HG03175 (cell line): ENCODE measurements around the gene GLE1.

Experiments used
- ATAC-seq: cut with Tn5 transposase; IDR thresholded peaks from one replicate; pipeline ENCODE4 v1.9.1; 2021; ENCODE audit warnings: mild to moderate bottlenecking, moderate library complexity; ENCODE audit not compliant: unreplicated experiment

Gene GLE1, protein sequence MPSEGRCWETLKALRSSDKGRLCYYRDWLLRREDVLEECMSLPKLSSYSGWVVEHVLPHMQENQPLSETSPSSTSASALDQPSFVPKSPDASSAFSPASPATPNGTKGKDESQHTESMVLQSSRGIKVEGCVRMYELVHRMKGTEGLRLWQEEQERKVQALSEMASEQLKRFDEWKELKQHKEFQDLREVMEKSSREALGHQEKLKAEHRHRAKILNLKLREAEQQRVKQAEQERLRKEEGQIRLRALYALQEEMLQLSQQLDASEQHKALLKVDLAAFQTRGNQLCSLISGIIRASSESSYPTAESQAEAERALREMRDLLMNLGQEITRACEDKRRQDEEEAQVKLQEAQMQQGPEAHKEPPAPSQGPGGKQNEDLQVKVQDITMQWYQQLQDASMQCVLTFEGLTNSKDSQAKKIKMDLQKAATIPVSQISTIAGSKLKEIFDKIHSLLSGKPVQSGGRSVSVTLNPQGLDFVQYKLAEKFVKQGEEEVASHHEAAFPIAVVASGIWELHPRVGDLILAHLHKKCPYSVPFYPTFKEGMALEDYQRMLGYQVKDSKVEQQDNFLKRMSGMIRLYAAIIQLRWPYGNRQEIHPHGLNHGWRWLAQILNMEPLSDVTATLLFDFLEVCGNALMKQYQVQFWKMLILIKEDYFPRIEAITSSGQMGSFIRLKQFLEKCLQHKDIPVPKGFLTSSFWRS

DNA sequence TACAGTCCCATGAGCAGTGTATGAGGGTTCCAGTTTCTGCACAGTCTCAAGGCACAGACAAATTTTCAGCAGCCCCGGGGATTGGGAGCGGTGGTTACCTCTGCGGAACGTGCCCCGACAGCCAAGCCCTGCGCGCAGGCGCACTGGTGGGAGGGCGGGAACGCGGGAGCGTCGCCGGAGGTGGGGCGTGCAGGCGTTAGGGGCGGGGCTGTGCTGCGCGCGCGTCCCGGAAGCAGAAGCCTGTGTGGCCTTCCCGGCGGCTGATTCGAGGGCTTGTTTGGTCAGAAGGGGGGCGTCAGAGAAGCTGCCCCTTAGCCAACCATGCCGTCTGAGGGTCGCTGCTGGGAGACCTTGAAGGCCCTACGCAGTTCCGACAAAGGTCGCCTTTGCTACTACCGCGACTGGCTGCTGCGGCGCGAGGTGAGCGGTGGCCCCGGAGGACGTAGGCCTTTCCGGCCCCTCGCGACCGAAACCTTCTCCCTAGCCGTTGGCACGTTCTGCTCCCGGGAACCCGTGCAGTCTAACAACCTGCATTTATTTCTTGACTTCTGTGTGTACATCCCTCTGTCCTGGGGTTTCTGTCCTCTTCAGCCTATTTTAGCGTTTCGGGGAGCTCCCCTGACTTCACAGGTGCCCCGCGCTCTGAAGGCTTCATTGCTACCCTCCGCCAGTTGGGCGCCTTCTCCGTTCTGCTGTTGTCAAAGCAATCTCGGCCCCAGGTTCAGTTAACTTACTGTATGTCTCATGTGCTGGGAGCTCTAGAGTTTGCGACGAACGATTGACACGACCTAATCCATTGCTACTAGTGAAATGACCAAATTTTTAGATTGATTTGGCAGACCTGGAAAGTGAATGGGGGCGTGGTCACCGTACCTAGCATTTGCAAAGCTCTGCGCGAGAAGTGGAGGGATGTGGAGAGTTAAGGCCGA, at the start of gene GLE1:
TSS of gene GLE1 (plus strand) at position 235 of the 929 bp plus-strand sequence. CDS start at position 322, 87 bp downstream.
- peak; percentile 87 for ATAC-seq

DNA sequence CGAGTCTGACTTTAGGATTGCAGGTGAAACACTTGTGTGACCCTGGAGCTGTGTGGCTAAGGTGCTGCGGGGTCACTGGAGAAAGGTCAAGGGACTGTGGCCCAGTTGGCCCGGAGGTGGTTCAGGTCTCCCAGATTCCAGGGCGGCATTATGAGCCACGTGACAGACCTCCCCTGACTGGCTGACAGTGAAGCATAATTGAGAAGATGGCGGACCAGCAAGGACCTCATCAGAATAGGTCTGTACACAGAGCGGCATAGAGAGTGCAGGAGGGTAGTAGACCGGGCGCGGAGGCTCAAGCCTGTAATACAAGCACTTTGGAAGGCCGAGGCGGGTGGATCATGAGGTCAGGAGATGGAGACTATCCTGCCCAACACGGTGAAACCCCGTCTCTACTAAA, 49.5 kb upstream of the GLE1 start:
- no peak for ATAC-seq

DNA sequence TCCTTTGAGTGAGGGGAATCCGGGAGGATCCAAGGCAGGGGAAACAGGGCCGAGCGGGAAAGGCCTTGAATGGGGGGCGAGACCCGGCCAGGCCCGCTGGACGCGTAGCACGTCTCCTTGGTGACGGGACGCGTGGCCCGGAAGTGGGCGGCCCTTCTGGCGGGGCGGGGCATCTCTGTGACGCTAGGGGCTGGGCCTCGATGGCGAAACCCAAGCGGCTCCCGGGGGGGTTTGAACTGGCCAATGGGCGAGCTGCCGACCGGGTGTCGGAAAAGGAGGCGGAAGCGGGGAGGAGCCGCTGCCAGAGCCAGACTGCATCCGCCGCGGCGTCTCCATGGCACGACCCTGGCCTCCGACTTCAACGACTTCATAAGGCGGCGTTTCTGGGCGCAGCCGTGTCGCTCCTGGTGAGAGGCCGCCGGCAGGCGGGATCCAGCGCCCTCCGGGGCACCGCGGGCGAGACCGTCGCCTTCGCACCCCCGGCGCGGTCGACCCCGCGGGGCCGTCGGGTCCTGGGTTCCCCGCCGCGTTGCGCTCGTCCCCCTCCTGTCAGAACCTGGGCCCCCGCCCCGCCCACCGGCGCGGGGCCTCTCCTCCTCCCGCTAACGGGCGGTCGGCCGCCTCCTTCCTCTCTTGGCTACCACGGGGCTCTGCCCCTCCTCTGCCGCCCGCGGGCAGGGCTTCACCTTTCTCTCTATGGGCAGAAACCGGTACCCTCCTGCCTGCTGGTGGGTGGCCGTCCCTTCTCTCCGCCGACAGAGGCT, 48.5 kb upstream of the GLE1 start, which contains the start of gene ODF2:
TSS of gene ODF2 (plus strand) at position 158 of the 764 bp plus-strand sequence. CDS start at position 244, 86 bp downstream.
- peak; percentile 89 for ATAC-seq

DNA sequence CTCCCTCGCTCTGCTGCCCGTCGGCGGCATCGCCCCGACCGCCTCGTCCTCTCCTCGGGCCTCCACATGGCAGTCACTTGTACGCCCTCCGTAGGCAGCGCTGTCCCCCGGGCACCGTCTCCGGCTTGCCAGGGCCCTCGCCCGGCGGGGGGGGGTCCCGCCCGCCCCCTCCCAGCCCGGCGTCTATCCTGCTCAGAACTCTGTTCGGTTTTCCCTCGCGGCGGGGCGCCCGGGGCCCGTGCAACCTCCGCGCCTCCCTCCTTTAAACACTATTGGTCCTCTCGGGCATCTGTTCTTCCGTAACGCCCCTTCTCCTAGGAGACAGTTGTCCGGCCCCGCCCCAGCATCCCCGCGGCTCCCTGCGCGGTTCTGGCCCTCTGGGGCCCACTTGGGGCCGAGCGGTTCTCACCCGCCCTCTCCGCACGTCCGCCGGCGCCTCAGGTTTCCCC, 47.9 kb upstream of the GLE1 start:
- peak; percentile 57 for ATAC-seq

DNA sequence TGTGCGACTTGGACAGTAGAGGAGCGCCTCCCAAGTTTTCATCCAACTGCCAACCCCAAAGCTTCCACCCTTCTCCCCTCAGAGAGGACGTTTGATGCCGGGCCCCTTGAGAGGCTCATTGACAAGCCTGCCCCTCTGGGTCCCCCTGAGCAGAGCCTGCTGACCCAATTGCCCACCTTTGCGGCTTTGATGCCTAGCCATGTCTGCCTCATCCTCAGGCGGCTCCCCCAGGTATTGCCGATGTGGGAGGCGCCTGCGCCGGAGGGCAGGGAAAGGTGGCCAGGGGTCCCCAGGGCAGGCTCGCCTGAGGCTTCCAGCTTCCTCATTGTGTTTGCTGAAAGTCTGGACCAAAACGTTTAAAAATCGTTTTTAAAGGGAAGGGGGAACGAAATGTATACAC, 47.3 kb upstream of the GLE1 start:
- ATAC-seq: no peak

DNA sequence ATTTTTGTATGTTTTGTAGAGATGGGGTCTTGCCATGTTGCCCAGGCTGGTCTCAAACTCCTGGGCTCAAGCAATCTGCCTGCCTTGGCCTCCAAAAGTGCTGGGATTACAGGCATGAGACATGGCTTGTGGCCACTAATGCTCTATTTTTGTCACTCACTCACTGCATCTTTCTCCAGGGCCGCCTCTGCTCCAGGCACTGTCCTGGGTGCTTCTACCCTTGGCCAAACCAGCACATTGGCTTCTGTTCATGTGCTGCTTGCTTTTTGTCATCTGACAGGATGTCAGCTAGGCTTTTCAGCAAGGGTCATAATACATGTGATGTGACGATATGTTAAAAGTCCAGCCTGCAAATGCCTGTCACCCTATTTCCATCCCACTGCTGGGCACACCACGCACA, 45.5 kb upstream of the GLE1 start:
- no peak for ATAC-seq

DNA sequence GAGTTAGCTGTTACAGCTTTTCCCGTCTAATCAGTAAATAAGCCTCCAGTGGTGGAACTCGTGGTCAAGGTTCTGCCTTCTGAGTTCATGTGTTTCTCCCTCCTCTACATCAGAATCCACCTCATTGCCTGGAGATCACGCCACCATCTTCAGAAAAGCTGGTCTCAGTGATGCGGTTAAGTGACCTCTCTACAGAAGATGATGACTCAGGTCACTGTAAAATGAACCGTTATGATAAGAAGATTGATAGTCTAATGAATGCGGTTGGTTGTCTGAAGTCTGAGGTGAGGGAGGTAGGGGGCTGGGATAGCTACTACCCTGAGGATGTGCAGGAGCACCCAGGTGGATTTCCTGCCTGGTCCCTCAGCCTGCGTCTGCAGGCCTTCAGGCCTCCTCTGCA, 35.4 kb upstream of the GLE1 start:
- no peak for ATAC-seq

DNA sequence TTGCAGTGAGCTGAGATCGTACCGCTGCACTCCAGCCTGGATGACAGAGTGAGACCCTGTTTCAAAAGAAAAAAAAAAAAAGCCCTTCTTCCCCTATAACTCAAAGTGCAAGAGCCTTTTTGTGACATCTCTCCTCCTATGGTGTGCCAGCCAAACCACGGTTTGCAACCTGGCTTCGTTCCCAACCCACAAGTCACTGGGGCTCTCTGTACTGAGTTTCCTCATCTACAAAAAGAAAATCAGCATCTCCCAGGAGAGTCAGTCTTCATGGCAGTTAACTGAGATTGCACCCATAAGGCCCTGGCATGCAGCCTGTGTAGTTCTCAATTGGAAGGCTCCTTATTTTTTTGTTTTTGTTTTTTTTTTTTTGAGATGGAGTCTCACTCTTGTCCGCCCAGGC, 34.0 kb upstream of the GLE1 start:
- ATAC-seq: no peak

DNA sequence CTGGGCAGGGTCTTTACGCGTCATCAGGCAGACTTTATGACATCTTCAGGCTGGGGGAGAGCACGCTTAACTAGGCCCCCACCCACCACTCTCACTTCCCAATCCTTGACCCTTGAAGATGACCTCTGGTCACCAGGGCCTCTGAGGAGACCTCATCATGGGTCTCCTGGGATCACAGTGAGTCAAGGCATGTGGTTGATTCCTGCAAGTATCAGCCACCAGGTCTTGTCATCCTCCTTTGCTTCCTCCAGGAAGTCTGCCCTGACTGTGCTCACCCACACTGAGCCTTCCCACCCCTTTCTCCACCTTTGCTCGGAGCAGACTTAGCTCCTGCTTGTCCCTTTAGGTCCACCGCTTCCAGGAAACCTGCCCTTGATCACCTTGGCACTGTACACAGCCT, 31.4 kb upstream of the GLE1 start:
- no peak for ATAC-seq

DNA sequence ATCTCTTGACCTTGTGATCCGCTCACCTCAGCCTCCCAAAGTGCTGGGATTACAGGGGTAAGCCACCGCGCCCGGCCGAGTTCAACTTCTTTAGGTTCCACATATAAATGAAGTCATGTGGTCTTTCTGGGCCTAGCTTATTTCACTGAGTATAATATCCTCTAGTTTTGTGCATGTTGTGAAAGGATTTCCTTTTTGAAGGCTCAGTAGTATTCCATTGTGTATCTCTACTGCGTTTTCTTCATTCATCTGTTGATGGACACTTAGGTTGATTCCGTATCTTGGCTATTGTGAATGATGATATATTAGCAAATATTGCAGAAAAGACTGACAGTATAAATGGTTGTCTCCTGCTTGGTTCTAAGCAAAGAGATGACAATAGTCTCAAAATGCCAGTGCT, 28.7 kb upstream of the GLE1 start:
- ATAC-seq: no peak

DNA sequence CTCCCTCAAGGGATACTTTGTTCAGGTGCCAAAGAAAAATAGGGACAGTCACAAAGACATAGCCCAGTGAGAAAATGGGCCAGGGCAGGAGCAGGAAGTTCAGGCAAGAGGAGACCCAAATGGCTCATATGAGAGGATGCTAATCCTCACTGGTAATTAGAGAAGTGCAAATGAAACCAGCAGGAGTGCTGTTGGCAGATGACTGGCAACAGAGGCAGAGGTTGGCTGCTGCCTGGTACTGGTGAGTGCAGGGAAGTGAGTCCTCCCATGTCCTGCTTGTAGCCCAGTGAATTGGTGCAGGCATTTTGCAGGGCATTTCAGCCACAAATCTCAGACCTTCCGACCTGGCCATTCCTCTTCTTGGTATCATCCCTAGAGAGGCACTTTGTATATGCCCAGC, 25.3 kb upstream of the GLE1 start:
- ATAC-seq: no peak

DNA sequence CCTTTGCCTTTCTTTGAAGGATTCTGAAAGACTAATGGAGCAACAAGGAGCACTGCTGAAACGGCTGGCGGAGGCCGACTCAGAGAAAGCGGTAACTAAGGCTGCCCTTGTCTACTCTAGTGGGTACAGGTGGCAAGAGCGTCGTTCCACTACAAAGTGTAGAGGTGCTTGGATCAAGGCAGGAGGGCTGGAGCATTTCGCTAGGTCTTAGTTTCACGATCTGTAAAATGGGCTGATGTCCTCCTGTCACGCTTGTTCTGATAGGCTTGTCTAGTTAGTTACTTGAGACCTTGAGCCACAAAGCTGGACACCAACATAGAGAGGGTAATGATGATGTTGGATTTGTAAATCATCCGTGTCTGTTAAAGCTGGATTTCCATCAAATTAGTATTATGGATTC, 23.0 kb upstream of the GLE1 start:
- no peak for ATAC-seq

DNA sequence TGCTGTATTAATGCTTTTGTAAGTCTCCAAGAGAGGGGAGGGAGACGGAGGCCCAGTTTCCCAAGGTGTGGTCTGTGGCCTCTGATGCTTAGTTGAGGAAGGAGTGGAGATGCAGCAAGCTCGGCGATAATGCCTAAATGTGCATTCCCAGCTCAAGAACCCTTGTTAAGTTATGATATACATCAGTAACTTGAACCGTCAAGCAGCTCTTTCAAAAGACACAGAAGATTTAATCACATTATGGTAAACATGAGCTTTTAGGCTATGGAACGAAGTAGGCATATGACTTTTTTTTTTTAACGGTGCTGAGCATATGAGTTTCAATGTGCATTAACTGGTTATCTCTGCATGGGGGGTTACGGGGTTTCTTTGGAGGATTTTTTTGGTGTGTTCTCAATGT, 22.3 kb upstream of the GLE1 start:
- ATAC-seq: no peak

DNA sequence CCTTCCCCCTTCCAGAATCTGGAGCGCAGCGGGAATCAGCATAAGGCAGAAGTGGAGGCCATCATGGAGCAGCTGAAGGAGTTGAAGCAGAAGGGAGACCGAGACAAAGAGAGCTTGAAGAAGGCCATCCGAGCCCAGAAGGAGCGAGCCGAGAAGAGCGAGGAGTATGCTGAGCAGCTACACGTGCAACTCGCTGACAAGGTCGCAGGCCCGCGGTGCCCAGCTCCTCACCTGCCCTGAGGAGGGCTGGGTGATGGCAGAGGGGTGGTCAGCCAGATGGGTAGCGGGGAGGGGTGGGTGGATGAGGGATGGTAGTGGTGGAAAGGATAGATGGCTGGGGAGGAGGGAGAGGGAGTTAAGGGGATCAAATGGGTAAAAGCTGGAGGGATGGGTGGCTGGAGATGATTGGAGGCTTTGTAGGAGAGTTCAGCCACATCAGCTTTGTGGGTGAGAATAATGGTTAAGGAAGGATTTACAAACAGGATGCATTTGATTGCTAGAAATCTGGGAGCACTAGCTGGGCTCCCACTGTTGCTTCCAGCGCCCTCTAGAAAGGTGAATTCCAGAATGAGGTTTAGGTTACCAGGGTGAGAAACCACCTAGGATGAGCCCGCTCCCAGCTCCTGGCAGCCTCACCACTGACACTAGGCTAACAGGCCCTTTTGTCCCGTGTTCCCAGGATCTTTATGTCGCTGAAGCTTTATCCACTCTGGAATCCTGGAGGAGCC, 19.7 kb upstream of the GLE1 start:
- ATAC-seq: no peak

DNA sequence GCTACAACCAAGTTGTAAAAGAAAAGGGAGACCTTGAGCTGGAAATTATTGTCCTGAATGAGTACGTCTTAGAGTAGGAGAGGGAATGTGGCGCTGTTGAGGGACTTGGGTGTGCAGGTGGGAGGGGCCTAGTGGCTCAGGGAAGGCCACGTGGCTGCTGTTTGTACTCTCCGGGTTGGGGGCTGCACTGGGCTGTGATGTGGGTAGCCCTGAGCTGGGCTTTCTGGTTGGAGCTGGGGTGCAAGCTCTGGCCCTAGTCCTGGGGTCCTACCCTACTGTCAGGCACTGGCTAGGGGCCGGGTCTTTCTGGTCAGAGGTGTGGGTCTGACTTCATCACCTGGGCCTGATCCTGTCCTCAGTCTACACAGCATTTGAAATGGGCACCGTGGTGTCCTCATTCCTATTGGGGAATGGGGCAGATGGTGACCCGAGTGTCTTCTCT, 19.1 kb upstream of the GLE1 start:
- no peak for ATAC-seq

DNA sequence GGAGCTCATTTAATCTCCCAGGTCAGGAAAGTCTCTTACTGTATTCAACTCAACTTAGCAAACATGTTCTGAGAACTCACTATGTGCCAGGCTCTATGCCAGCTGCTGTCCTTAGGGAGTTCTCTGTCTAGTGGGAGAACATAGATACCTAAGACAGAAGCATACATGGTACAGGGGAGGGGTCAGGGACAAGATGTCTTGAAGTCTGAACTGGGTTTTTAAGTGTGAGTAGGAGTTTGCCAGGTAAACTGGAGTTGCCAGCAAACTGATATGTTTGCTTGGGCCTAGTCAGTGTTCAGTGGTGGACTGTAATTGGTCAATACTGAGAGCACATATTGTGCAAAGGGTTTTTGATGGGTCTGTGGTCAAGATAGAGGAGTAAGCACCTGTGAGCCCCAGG, 18.3 kb upstream of the GLE1 start:
- ATAC-seq: no peak

DNA sequence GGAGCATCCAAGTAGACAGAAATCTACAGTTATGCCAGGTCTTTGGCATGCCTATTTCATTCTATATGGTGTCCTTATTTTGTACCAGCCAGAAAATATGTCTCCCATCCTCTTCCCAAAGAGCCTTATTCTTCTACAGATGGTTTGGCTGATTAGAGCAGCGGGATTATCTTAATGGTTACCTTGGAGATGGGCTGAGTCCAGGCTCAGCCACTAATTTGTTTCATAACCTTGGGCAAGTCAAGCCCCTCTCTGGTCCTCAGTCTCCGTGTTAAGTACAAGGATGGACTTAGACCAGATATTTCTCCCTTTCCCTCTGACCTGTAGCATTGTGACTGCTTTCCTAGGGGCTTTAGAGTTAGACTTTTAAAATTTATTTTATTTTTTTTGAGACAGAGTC, 11.1 kb upstream of the GLE1 start:
- no peak for ATAC-seq

DNA sequence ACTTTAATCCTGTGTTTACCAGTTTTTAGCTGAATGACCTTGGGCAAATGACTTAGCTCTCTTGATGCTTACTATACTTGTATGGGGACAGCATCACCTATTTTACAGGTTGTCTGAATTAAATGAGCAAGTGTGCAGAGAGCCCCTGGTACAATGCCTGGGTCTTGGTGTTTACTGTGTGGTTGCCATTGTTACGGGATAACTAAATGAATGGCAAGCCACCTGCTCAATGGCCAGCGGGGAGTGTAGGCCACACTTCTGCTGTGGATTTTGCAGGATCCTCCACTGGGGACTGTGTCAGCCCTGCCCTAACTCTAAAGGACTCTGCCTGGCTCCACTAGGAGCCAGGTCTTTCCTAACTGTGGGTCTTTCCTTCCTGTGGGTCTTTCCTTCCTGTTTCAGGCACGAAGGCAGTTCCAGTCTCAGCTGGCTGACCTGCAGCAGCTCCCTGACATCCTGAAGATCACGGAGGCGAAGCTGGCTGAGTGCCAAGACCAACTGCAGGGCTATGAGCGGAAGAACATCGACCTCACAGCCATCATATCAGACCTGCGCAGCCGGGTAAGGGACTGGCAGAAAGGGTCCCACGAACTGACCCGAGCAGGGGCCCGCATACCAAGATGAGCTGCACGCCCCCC, 10.3 kb upstream of the GLE1 start:
- no peak for ATAC-seq

DNA sequence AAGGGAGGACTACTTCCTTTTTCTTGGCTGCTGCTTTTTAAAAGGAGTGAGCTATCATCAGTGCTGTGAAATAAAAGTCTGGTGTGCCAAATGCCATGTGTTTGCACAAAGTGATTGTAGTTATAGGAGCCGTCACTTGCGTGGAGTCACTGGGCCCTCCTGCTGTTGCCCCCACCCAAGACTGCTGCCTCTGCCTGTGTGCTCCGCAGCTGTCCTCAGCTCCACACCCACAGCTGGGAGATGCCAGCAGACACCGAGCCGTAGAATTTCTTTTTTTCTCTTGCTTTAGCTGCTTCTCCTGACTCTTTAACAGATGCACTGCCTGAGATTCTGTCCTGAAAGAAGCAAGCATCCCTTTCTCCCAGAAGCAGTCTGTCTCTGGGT, 9.8 kb upstream of the GLE1 start:
- no peak for ATAC-seq
